ENCODE data around the gene C1QC.

C1QC gene

DNA sequence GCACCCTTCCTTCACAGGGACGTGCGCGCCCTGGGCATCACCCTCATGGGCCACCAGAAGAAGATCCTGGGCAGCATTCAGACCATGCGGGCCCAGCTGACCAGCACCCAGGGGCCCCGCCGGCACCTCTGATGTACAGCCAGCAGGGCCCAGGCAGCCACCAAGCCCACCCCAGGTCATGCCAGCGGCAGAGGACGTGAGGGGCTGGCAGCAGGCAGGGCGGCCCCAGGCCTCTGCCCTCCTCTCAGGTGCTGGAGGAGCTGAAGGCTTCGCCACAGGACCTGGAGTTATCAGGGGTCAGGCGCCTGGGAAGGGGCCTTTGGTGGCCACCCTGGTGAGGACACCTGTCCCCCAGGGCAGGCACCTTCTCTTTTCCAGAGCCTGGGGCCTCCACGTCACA lies 41.8 kb upstream of the C1QC start:
- Histone ChIP-seq H3K27me3 (ENCODE audit: low read depth, low read length) (no peaks in the 10 kb centered on the region), H3K9ac (ENCODE audit: low read length) (no peak overlapping the region), H2AFZ (ENCODE audit: low read depth, low read length) (no peak overlapping the region), H3K27ac (ENCODE audit: low read length) (no peak overlapping the region), H3K4me3 (ENCODE audit: low read length) (no peak overlapping the region), H4K20me1 (ENCODE audit: insufficient read depth, low read length) (no peaks in the 10 kb centered on the region), H3K4me1 (ENCODE audit: low read length) (no peaks in the 10 kb centered on the region), H3K79me2 (ENCODE audit: low read length) (no peaks in the 10 kb centered on the region), H3K9me3 (ENCODE audit: insufficient read depth, low read length) (no peaks in the 10 kb centered on the region), H3K36me3 (replicated peaks; ENCODE audit: low read depth, low read length) (no peaks in the 10 kb centered on the region), H3K4me2 (ENCODE audit: low read length) (no peak overlapping the region)
- TF ChIP-seq, protein P1, sequence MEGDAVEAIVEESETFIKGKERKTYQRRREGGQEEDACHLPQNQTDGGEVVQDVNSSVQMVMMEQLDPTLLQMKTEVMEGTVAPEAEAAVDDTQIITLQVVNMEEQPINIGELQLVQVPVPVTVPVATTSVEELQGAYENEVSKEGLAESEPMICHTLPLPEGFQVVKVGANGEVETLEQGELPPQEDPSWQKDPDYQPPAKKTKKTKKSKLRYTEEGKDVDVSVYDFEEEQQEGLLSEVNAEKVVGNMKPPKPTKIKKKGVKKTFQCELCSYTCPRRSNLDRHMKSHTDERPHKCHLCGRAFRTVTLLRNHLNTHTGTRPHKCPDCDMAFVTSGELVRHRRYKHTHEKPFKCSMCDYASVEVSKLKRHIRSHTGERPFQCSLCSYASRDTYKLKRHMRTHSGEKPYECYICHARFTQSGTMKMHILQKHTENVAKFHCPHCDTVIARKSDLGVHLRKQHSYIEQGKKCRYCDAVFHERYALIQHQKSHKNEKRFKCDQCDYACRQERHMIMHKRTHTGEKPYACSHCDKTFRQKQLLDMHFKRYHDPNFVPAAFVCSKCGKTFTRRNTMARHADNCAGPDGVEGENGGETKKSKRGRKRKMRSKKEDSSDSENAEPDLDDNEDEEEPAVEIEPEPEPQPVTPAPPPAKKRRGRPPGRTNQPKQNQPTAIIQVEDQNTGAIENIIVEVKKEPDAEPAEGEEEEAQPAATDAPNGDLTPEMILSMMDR (IDR thresholded peaks at IDR 0.05; ENCODE audit: low read depth, low read length) = no peak
- no peak for TF ChIP-seq EZH2phosphoT487 (IDR thresholded peaks at IDR 0.05; ENCODE audit: low read depth)

DNA sequence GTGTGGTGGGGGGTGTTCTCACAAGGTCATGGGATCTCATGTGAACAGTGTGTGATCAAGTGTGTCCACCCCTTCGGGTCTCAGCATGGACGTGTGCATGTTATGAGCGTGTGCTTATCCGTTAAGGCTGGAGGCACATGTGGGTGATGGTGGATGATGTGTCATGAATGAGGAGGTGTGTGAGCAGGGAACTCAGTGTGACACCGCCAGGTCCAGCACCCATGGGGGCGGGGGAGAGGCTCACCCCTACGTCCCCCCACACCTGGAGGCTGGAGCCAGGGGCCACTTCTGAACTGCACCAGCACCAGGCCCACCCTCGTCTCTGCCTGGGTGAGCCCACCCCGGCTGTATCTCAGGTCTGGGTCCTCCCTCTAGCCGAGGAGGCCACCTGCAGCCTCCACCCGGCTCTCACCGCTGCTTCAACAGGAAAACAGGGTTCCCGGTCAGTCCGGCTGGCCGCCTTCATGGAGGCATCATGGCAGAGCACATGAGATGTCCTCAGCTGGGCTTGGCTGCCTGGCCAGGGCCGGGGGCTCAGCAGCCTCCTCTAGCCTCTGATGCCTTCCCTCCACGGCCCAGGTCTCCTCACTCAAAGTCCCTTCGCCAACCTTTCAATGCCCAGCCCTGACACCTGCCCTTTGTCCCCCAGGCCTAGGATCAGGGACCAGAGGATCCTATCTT lies 41.2 kb upstream of the C1QC start:
- no peak overlapping the region for H2AFZ ChIP-seq (ENCODE audit: low read depth, low read length)
- H3K9ac ChIP-seq (ENCODE audit: low read length) = no peak overlapping the region
- H4K20me1 ChIP-seq (ENCODE audit: insufficient read depth, low read length) = no peaks in the 10 kb centered on the region
- H3K4me3 ChIP-seq (ENCODE audit: low read length) = no peak overlapping the region
- no peaks in the 10 kb centered on the region for H3K9me3 ChIP-seq (ENCODE audit: insufficient read depth, low read length)
- H3K4me1 ChIP-seq (ENCODE audit: low read length) = no peaks in the 10 kb centered on the region
- H3K79me2 ChIP-seq (ENCODE audit: low read length) = no peaks in the 10 kb centered on the region
- TF ChIP-seq, protein P1 (IDR thresholded peaks at IDR 0.05; ENCODE audit: low read depth, low read length) = no peak
- no peak for TF ChIP-seq EZH2phosphoT487 (IDR thresholded peaks at IDR 0.05; ENCODE audit: low read depth)
- no peaks in the 10 kb centered on the region for H3K27me3 ChIP-seq (ENCODE audit: low read depth, low read length)
- no peak overlapping the region for H3K27ac ChIP-seq (ENCODE audit: low read length)
- no peak overlapping the region for H3K4me2 ChIP-seq (ENCODE audit: low read length)
- H3K36me3 ChIP-seq (replicated peaks; ENCODE audit: low read depth, low read length) = no peaks in the 10 kb centered on the region

DNA sequence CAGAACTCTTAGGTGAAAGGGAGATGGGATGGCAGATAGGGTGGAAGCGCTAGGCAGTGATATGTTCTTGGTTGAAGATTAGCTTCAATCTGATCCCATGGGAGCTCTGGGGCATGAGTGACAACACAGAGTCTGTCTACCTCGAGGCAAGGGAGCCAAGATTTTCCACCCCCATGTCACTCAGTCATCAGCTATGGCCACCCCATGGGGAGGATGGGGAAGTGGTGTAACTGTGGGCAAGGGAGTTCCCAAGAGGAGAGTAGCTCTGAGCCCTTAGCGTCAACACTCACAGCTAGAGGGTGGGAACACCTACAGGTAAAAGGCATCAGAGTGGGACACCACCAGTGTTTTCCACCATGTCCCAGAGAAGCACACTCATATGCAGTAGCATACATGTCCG lies 37.3 kb upstream of the C1QC start:
- no peaks in the 10 kb centered on the region for H3K27me3 ChIP-seq (ENCODE audit: low read depth, low read length)

DNA sequence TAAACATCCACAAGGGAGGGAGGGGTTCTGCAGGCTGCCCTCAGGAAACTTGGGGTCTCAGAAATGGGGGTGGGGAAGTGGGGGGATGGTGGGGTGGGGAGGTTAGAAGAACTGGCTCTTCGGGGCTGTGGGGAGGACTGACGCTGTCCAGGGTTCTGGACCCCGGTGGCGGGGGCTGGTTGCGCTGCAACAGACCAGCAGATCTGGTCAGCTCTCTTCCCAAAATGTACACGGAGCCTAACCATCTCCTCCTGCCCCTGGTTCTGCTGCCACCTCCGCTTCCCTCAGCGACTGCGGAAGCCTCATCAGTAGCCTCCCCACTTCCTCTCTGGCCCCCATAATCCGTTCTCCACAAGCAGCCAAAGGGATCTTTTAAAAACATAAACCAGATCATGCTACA lies 36.3 kb upstream of the C1QC start:
- no peak for TF ChIP-seq EZH2phosphoT487 (IDR thresholded peaks at IDR 0.05; ENCODE audit: low read depth)
- TF ChIP-seq, protein P1 (IDR thresholded peaks at IDR 0.05; ENCODE audit: low read depth, low read length) = no peak
- Histone ChIP-seq H3K27ac (ENCODE audit: low read length) (no peak overlapping the region), H3K79me2 (ENCODE audit: low read length) (no peaks in the 10 kb centered on the region), H3K27me3 (ENCODE audit: low read depth, low read length) (no peaks in the 10 kb centered on the region), H2AFZ (ENCODE audit: low read depth, low read length) (no peak overlapping the region), H3K4me3 (ENCODE audit: low read length) (no peak overlapping the region), H3K36me3 (replicated peaks; ENCODE audit: low read depth, low read length) (no peaks in the 10 kb centered on the region), H3K9me3 (ENCODE audit: insufficient read depth, low read length) (no peaks in the 10 kb centered on the region), H3K4me1 (ENCODE audit: low read length) (no peaks in the 10 kb centered on the region), H3K4me2 (ENCODE audit: low read length) (no peak overlapping the region), H3K9ac (ENCODE audit: low read length) (no peak overlapping the region), H4K20me1 (ENCODE audit: insufficient read depth, low read length) (0 out of 2 replicates have a peak, but pooled peaks cover 2% of the 10 kb centered on the region)

More for the DNA sequence above, 37.3 kb upstream of the C1QC start:
- Histone ChIP-seq H3K4me2 (ENCODE audit: low read length) (no peak overlapping the region), H3K36me3 (replicated peaks; ENCODE audit: low read depth, low read length) (no peaks in the 10 kb centered on the region), H3K9ac (ENCODE audit: low read length) (no peak overlapping the region), H3K27ac (ENCODE audit: low read length) (no peak overlapping the region), H3K9me3 (ENCODE audit: insufficient read depth, low read length) (no peaks in the 10 kb centered on the region), H2AFZ (ENCODE audit: low read depth, low read length) (no peak overlapping the region), H3K4me3 (ENCODE audit: low read length) (no peak overlapping the region), H4K20me1 (ENCODE audit: insufficient read depth, low read length) (no peaks in the 10 kb centered on the region), H3K4me1 (ENCODE audit: low read length) (no peaks in the 10 kb centered on the region), H3K79me2 (ENCODE audit: low read length) (no peaks in the 10 kb centered on the region)
- no peak for TF ChIP-seq EZH2phosphoT487 (IDR thresholded peaks at IDR 0.05; ENCODE audit: low read depth)
- TF ChIP-seq, protein P1 (IDR thresholded peaks at IDR 0.05; ENCODE audit: low read depth, low read length) = no peak
